ENCODE data around the gene TAX1BP1. TPM values are rescaled to one million over a fixed set of nuclear protein-coding genes. Genes with fewer than 3 reads are reported as not detected.

Gene TAX1BP1
- total and polyA plus RNA-seq, 4 donors: 35.7 to 57.1 (median 52.9) TPM

DNA sequence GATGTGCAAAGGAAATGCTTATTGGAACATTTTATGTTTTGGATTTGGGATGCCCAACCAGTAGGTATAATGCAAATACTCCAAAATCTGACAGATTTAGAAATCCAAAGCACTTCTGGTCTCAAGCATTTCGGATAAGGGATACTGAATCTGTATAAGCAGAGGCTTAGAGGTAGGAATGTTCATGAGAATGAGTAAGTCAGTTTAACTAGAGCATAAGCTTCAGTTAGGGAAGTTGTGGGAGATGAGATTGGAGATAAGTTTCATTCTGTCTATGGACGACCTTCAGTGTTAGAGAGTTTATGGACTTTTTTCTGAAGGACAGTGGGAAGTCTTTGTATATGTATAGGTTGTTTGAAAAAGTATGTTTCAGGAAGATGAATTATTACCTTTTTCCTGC lies 10.4 kb downstream of the TAX1BP1 start:
- H3K9me3 ChIP-seq (ENCODE audit: control insufficient read depth in 4 of 4, low read length in 3 of 4): no peaks in the 10 kb centered on the region
- 96% methylated on average over 2 of the region's 2 CpGs for WGBS
- peaks cover 6 to 24% (median 21%) of the 10 kb centered on the region in 4 donors for H3K4me1 ChIP-seq (ENCODE audit: control insufficient read depth in 4 of 4, insufficient read depth in 4 of 4, low read length in 3 of 4)
- TF ChIP-seq TAF1 (conservative IDR thresholded peaks at IDR 0.05) (no peak), HNF4A (conservative IDR thresholded peaks at IDR 0.05) (no peak), ATF3 (IDR thresholded peaks at IDR 0.05) (no peak), FOXA1 (IDR thresholded peaks at IDR 0.05) (no peak), RAD21 (IDR thresholded peaks at IDR 0.05) (no peak), GABPA (IDR thresholded peaks at IDR 0.05 in 1 of 2, conservative IDR thresholded peaks at IDR 0.05 in 1 of 2) (no peak), FOXA2 (IDR thresholded peaks at IDR 0.05) (no peak), JUND (IDR thresholded peaks at IDR 0.05) (no peak), RXRA (IDR thresholded peaks at IDR 0.05) (no peak)
- no peaks in the 10 kb centered on the region for H3K27me3 ChIP-seq (ENCODE audit: control insufficient read depth in 4 of 4, insufficient read depth in 4 of 4, low read length in 3 of 4)
- no peak overlapping the region for H3K4me3 ChIP-seq (ENCODE audit: low read depth in 1 of 3, low read length in 3 of 3)
- peaks cover 2 to 19% (median 17%) of the 10 kb centered on the region in 4 donors for H3K36me3 ChIP-seq (ENCODE audit: control insufficient read depth in 4 of 4, insufficient read depth in 3 of 4, low read depth in 1 of 4, low read length in 3 of 4)
- H3K9ac ChIP-seq (ENCODE audit: low read depth in 1 of 2, low read length in 2 of 2): no peak overlapping the region
- no peak for DNase-seq (ENCODE audit: low spot score)
- H3K27ac ChIP-seq (ENCODE audit: low read depth in 1 of 2, low read length in 2 of 2): no peak overlapping the region

DNA sequence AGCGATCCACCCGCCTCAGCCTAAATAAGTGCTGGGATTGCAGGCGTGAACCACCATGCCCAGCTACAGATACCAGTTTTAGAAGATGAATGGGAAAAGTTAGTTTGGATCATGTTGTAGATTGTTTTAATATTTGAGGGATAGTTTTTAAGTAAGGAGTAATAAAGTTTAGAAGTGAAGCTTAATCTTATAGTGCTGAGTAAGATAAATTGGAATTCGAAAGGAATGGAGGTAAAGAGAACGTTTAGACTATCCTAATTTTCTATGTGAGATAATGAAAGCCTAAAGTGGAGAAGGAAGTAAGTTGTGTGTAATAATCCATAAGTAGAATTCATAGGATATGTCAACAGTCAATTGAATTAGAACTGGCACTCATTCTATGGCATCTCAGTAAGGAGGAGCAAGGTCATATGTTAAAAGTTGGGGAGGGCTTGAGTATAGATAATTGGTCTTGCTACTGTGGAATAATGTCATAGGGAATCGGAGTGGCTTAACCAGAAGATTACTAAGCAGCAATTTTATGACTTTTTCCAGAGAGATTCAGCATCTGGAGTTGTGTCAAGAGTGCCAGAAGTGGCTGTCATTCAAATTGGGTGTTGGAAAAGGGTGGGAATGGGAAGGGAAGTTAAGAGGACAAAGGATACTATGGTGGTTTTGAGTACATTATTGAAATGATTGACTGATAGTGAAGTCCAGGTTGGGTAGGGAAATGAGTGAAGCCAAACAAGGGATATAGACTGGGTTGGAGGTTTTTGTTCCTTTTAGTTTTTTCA lies 12.1 kb downstream of the TAX1BP1 start:
- TF ChIP-seq, protein P1, sequence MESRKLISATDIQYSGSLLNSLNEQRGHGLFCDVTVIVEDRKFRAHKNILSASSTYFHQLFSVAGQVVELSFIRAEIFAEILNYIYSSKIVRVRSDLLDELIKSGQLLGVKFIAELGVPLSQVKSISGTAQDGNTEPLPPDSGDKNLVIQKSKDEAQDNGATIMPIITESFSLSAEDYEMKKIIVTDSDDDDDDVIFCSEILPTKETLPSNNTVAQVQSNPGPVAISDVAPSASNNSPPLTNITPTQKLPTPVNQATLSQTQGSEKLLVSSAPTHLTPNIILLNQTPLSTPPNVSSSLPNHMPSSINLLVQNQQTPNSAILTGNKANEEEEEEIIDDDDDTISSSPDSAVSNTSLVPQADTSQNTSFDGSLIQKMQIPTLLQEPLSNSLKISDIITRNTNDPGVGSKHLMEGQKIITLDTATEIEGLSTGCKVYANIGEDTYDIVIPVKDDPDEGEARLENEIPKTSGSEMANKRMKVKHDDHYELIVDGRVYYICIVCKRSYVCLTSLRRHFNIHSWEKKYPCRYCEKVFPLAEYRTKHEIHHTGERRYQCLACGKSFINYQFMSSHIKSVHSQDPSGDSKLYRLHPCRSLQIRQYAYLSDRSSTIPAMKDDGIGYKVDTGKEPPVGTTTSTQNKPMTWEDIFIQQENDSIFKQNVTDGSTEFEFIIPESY (IDR thresholded peaks at IDR 0.05): no peak
- TF ChIP-seq MAX (IDR thresholded peaks at IDR 0.05) (no peak), TAF1 (conservative IDR thresholded peaks at IDR 0.05) (no peak), RAD21 (IDR thresholded peaks at IDR 0.05) (no peak), EGR1 (IDR thresholded peaks at IDR 0.05; ENCODE audit: low read depth in 2 of 2) (no peak), RXRA (IDR thresholded peaks at IDR 0.05) (no peak), HNF4A (conservative IDR thresholded peaks at IDR 0.05) (no peak), ATF3 (IDR thresholded peaks at IDR 0.05) (no peak), FOXA2 (IDR thresholded peaks at IDR 0.05) (no peak), HNF4G (IDR thresholded peaks at IDR 0.05) (no peak)
- TF ChIP-seq, protein P2, sequence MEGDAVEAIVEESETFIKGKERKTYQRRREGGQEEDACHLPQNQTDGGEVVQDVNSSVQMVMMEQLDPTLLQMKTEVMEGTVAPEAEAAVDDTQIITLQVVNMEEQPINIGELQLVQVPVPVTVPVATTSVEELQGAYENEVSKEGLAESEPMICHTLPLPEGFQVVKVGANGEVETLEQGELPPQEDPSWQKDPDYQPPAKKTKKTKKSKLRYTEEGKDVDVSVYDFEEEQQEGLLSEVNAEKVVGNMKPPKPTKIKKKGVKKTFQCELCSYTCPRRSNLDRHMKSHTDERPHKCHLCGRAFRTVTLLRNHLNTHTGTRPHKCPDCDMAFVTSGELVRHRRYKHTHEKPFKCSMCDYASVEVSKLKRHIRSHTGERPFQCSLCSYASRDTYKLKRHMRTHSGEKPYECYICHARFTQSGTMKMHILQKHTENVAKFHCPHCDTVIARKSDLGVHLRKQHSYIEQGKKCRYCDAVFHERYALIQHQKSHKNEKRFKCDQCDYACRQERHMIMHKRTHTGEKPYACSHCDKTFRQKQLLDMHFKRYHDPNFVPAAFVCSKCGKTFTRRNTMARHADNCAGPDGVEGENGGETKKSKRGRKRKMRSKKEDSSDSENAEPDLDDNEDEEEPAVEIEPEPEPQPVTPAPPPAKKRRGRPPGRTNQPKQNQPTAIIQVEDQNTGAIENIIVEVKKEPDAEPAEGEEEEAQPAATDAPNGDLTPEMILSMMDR (IDR thresholded peaks at IDR 0.05; ENCODE audit: low read depth, low read length, missing input control): no peak
- Histone ChIP-seq H3K27ac (ENCODE audit: low read depth in 1 of 2, low read length in 2 of 2) (no peak overlapping the region), H3K36me3 (ENCODE audit: control insufficient read depth in 4 of 4, insufficient read depth in 3 of 4, low read depth in 1 of 4, low read length in 3 of 4) (peaks cover 2 to 24% (median 19%) of the 10 kb centered on the region in 4 donors), H3K4me3 (ENCODE audit: low read depth in 1 of 3, low read length in 3 of 3) (no peak overlapping the region), H3K9ac (ENCODE audit: low read depth in 1 of 2, low read length in 2 of 2) (no peak overlapping the region), H3K4me1 (ENCODE audit: control insufficient read depth in 4 of 4, insufficient read depth in 4 of 4, low read length in 3 of 4) (peaks cover 3 to 10% (median 7%) of the 10 kb centered on the region in 4 donors), H3K9me3 (ENCODE audit: control insufficient read depth in 4 of 4, low read length in 3 of 4) (no peaks in the 10 kb centered on the region), H3K27me3 (ENCODE audit: control insufficient read depth in 4 of 4, insufficient read depth in 4 of 4, low read length in 3 of 4) (no peaks in the 10 kb centered on the region)
- no peak for DNase-seq (ENCODE audit: low spot score)
- 96% methylated on average over 6 of the region's 6 CpGs for WGBS

Data from liver (tissue), 9 donors.